Measurements from ENCODE around the gene BLACAT1. TPM values are rescaled to one million over a fixed set of nuclear protein-coding genes. Genes with fewer than 3 reads are reported as not detected.
"Not testable (repeated sequence)": the region's sequence is repeated elsewhere in the genome, so short reads cannot be mapped to it uniquely, and the experiment has no call there.

BLACAT1 gene
- total RNA-seq, 1 donor from 2014 or later: not detected

DNA sequence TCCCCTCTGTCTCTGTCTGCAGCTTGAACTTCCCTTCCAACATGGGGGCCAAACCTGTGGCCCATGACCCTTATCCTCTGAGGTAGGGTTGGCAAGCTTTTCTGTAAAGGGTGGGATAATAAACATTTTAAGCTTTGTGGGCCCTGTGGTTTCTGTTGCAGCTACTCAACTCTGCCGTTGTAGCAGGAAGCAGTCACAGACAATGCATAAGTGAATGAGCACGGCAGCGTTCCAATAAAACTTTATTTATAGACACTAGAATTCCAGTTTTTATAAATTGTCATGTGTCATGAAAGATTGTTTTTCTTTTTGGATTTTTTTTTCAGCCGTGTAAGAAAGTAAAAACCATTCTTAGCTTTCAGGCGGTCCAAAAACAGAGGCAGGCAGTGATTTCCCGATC, 30.4 kb upstream of the BLACAT1 start:
- intact Hi-C loops (cut with DNase I): loop anchor here (10.0 kb wide), 1 partner anchor 131 kb away; the partner anchor contains the start of gene KLHDC8A
- no peak for ATAC-seq (ENCODE audit: poor library complexity)
- no peak for DNase-seq

DNA sequence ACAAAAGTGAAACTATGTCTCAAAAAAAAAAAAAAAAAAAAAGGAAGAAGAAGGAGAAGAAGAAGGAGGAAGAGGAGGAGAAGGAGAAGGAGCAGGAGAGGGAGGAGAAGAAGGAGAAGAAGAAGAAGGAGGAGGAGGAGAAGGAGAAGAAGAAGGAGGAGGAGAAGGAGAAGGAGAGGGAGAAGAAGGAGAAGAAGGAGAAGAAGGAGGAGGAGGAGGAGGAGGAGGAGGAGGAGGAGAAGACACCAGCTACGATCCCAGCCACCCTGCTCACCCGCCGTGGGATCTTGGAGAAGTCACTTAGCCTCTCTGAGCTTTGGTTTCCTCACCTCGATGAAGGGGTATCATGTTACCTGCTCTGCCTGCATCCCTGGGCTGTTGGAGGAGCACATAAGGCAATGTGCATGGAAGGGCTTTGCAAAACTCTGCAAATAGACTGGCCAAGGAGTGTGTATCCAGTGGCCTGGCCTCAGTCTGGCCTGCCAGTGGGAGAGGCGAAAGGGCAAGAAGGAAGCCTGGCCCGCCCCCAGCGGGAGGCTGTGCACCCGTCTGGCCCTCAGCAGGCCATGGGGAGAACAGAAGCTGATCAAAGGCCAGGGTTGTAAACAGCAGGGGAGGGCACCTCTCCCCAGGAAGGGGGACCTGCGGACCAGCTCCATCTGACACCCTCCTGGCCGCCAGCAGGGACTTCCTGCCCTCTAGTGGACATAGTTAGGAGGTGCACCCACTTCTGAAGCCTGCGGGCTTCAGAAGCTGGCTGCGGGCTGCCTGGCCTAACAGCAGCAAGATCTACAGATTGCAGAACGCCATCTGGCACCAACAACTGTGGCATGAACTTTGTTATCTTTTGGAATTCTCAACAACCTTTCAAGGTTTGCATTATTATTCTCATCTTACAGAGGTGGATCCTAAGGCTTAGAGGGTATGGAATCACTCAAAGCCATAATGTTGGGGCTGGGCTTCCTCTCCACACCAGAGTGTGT, 29.4 kb upstream of the BLACAT1 start:
- DNase-seq (peak; percentile 68), ATAC-seq (ENCODE audit: poor library complexity) (peak; percentile 76)

DNA sequence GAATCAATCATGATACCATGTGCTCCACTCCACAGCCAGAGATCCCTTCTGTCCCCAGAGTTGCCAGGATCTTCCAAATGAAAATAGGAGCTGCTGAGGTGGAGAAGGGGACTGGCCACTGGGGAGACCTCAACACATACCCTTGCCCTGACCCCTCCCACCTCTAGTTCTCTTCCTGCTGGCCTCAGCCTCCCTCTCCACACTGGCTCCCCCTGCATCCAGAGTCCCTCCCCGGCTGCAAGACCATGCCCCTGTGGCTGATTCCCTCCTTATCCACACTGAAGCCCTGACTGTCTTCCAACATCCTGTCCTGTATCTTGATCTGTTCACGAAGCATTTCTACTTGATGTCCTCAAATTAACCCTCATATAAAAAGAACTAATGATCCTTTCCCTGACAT, 27.5 kb upstream of the BLACAT1 start:
- DNase-seq: no peak
- no peak for ATAC-seq (ENCODE audit: poor library complexity)
- intact Hi-C loops (cut with DNase I): loop anchor here (10.0 kb wide), 1 partner anchor 129 kb away; the partner anchor contains the start of gene KLHDC8A

More for the DNA sequence above, 29.4 kb upstream of the BLACAT1 start:
- intact Hi-C loops (cut with DNase I): loop anchor here (2.0 to 10.0 kb wide), 2 partner anchors 88 to 130 kb away; partner anchors contain the start of gene KLHDC8A

DNA sequence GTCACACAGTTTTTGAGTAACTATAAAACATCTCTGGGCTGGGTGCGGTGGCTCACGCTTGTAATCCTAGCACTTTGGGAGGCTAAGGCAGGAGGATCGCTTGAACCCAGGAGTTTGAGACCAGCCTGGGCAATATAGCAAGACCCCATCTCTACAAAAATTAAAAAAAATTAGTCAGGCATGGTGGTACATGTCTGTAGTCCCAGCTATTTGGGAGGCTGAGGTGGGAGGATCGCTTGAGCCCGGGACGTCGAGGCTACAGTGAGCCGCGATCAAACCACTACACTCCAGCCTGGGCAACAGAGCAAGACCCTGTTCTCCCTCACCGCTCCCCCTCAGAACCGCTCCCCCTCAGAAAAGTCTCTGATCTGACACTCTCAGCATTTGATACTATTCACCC, 26.7 kb upstream of the BLACAT1 start:
- DNase-seq; ATAC-seq (ENCODE audit: poor library complexity): not testable (repeated sequence)
- intact Hi-C loops (cut with DNase I): loop anchor here (10.0 kb wide), 1 partner anchor 128 kb away; the partner anchor contains the start of gene KLHDC8A

DNA sequence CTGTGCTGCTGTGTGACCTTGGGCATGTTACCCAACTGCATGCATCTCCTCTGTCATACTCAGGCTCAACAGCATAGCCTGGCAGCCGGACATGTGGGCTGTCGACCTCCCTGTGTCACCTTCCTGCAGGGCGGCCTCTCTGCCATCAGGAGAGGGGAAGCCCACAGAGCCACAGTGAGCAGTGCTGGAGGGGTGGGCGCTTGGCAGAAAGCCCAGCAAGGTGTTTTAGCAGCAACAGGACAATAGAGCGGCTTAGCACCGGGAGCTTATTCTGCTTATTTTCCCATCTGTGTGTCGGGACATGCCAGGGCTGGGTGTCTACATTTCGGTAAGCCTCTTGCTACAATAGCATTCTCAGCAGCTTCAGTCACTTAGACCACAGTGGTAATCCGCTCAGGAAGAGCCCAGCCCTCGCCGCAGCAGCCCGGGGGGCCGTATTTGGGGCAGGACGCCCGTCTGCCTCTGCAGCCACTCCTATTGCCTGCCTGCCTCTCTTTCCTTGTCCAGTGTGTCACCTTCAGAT, 25.8 kb upstream of the BLACAT1 start:
- ATAC-seq (ENCODE audit: poor library complexity) (no peak), DNase-seq (no peak)

DNA sequence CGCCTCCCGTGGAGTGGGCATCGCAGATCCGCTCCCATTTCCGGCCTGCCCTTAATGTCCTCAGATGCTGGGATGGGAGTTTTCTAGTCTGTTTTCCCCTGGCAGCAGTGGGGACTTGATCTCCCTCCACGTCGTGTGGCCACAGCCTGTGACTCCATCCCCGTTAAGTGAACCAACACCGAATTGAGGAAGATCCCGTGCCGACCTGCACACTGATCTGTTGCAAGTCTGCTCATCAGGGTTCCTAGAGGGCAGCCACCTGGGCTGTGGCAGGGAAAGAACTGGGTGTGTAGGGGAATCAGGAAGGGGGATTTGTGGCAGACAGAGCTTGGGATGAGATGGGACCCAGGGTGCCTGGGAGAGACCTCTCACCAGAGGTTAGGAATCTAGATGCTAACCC, 25.4 kb upstream of the BLACAT1 start:
- DNase-seq (no peak), ATAC-seq (ENCODE audit: poor library complexity) (no peak)
- intact Hi-C loops (cut with DNase I): loop anchor here (10.0 kb wide), 1 partner anchor 126 kb away; the partner anchor contains the start of gene KLHDC8A

More for the DNA sequence above, 25.8 kb upstream of the BLACAT1 start:
- intact Hi-C loops (cut with DNase I): loop anchor here (10.0 kb wide), 1 partner anchor 127 kb away; the partner anchor contains the start of gene KLHDC8A

DNA sequence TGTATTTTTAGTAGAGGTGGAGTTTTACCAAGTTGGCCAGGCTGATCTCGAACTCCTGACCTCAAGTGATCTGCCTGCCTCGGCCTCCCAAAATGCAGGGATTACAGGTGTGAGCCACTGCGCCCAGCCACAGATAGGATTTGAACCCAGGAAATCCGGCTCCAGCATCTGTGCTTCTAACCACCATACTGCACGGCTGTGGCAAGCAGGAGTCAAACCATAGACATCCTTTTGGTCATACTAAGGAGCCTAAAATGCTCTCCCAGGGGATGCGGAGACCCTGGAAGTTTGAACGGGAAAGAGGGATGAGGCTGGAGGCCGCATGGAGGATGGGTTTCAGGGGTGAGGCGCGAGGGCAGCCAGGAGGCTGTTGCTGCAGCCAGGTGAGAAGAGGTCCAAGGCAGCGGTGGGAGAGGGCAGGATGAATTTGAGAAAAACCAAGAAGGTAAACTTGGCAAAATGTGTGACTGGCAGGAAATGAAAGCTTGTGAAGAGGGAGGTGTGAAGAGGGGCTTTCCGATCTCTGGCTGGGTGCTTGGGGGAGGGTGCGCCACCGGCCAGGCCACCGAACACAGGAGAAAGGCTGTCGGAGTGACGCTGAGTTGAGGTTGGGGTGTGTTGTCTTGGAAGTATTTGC, 24.6 kb upstream of the BLACAT1 start:
- intact Hi-C loops (cut with DNase I): loop anchor here (10.0 kb wide), 1 partner anchor 126 kb away; the partner anchor contains the start of gene KLHDC8A

DNA sequence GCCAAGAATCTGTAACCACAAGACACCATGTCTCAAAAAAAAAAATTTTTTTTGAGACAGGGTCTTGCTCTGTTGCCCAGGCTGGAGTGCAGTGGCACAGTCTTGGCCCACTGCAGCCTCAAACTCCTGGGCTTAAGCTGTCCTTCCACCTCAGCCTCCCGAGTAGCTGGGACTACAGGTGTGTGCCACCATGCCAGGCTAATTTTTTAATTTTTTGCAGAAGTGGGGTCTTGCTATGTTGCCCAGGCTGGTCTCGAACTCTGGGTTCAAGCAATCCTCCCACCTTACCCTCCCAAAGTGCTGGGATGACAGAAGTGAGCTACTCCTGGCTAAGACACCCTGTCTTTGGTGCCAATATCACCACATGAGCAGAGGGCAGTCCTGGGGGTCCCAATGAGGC, 23.1 kb upstream of the BLACAT1 start:
- DNase-seq; intact Hi-C loops (cut with DNase I); ATAC-seq (ENCODE audit: poor library complexity): not testable (repeated sequence)

More for the DNA sequence above, 24.6 kb upstream of the BLACAT1 start:
- ATAC-seq (ENCODE audit: poor library complexity) (no peak), DNase-seq (no peak)

DNA sequence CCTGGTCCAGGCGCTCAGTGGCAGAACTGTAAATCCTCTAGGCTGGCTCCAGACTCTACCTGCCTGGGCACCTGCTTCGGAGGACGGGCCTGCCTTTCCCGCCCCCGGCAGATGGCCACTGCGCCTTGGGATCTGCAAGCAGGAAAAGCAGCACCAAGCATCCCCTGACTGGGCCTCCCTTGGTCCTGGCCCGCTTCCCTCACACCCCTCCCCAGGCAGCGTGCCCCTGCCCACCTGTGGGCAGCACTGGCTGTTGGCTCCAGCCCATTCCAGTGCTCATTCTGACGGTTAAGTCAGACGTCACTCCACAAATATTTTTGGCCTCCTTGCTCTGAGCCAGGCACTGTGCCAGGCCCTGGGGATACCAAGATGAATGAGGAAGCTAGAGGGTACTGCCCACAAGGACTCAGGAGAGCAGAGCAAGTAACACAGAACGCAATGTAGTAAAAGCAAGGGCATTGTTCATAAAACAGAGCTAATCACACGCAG, 22.0 kb upstream of the BLACAT1 start:
- intact Hi-C loops (cut with DNase I): no loop called here
- ATAC-seq (ENCODE audit: poor library complexity) (peak; percentile 82), DNase-seq (peak; percentile 64)

DNA sequence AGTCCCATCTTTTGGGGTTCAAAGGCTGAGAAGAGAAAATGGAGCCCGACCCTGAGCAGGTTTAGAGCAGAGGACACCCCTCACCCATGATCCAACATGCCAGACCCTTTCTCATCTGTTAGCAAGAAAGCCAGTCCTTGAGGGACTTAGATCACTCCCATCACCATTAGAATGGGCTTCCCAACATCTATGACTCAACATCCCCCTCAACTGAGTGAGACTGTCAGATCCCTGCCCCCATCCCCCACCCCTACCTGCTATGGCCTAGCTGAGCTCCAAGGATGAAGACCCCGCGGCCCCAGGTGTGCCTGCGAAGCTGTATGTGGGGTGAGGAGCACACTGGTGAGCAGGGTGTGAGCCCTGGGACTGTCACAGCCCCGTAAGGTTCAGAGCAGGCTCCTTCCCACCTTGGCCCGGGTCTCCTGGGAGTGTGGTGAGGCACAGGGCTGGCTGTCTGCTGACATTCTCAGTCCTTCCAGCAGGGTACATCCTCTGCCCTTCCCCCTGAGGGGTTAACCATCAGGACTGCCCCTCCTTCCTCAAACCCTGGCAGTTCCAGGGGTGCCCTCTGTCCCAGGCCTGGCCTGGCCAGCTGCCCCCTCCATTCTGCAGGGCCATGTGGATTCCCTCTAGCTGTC, 21.4 kb upstream of the BLACAT1 start:
- ATAC-seq (ENCODE audit: poor library complexity): peak; percentile 13
- intact Hi-C loops (cut with DNase I): no loop called here
- no peak for DNase-seq

DNA sequence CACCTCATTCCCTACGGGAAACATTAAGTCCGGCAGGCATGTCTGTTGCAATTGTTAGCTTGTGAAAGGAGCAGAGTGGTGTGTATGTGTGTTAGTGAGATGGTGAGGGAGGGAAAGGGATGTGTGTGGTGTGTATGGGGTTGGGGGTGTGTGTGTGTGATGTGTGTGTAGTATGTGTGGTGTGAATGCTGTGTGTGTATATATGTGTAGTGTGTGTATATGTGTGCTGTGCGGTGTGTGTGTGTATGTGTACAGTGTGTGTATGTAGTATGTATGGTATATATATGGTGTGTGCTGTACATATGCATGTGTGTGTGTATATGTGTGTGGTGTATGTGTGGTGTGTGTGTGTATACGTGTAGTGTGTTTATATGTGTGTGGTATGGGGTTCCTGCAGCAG, 20.8 kb upstream of the BLACAT1 start:
- no peak for DNase-seq
- intact Hi-C loops (cut with DNase I): no loop called here
- ATAC-seq (ENCODE audit: poor library complexity): no peak

DNA sequence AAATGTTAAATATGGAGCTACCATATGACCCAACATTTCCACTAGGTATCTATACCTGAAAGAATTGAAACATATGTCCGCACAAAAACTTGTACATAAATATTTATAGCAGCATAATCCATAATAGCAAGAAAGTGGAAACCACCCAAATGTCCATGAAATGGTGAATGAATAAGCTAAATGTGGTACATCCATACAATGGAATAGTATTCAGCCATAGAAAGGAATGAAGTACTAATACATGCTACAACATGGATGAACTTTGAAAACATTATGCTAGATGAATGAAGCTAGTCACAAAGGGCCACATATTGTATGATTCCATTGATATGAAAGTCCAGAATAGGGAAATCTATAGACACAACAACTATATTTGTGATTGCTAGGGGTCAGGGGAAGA, 20.0 kb upstream of the BLACAT1 start:
- intact Hi-C loops (cut with DNase I): no loop called here
- ATAC-seq (ENCODE audit: poor library complexity) (no peak), DNase-seq (no peak)

DNA sequence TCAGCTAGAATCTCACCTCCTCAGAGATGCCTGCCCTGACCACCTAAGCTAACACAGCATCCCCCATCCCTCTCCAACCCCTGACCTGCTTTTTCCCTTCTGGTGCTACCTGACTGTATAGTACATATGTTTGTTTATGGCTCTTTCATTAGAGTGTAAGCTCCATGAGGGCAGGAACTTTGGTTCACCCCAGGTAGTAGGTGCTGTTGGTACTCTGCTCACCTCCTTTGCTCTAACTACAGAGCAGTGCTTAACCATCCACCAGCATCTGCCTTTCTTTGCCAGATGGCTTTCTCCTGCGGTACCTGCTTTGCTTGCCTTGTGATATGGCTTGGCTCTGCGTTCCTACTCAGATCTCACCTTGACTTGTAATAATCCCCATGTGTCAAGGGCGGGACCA, 18.7 kb upstream of the BLACAT1 start:
- ATAC-seq (ENCODE audit: poor library complexity) (no peak), DNase-seq (no peak)
- intact Hi-C loops (cut with DNase I): no loop called here

DNA sequence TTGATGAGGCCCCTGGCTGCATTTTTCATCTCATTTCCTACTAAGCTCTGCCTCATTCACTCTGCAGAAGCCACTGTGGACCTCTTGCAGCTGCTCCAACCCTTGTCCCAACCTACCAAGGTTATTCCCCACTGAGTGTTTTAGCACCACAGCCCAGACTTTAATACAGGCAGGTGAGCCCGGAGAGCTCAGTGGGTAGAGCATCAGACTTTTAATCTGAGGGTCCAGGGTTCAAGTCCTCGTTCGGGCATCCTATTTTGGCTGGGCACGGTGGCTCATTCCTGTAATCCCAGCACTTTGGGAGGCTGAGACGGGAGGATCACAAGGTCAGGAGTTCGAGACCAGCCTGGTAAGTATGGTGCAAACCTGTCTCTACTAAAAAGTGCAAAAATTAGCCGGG, 18.1 kb upstream of the BLACAT1 start:
- DNase-seq: no peak
- intact Hi-C loops (cut with DNase I): no loop called here
- ATAC-seq (ENCODE audit: poor library complexity): no peak

DNA sequence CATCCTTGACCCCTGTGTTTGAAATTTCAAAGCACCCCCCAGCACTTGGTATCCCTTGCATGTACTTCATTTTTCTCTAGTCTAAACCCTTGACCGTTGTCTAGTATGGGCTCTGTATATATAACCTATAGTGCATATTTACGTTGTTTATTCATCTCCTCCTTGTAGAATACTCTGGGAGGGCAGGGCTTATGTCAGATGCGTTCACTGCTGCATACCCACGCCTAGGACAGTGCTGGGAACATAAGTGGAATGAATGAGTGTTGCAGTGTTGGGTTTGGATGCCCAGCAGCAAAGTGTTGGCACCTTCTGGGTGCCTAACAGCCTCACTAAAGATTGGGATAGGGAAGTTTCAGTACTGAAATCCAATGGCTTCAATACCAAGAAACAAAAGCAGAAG, 17.6 kb upstream of the BLACAT1 start:
- no peak for ATAC-seq (ENCODE audit: poor library complexity)
- intact Hi-C loops (cut with DNase I): no loop called here
- DNase-seq: no peak

DNA sequence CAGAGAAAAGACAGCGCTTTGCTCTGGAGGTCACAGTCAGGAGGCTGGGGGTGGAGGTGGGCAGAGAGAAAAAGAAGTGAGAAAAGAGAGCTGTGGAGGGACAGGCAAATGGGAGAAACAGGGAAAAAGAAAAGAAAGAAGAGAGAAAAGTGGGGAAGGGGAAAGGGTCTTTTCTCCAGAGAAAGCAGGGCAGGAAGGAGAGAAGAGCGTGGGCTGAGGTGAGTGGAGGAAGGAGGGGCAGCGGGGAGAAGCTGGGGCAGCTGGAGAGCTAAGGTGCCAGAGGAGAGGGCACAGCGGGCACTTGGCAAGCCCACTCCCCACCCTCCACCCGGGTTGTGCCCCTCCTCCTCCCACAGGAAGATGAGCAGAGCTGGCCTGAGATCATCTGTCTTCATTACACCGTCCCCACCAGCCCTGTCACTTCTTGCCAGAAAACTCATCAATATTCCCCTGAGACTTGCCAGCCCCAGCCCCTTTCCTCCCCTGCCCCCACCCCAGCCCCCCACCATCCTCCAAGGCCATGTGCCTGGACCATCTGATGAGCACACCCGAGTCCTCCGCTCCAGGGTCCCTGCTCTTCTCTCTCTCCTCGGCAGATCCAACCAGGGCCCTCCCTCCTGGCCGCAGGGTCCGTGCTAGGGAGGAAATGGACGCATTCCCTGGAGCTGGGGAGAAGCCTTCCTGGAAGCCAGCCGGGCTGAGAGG, 17.0 kb upstream of the BLACAT1 start:
- intact Hi-C loops (cut with DNase I): no loop called here
- DNase-seq: no peak
- ATAC-seq (ENCODE audit: poor library complexity): no peak

DNA sequence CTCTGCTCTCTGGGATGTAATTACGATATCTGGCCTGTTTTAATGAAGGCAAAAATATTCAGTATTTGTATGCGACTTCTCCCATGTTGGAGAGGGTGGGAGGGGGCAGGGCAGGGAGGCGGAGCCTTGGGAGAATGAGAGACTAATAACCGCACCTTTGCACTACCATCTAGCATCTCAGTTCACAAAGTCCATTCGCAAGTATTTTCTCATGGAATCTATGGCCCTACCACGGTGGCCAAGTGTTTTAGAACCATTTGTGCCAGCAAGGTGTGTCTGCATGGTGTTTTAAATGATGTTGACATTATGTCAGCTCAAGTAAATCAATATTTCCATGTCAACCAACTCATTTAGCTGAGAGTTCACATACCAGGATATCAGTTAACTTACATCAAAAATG, 14.3 kb upstream of the BLACAT1 start:
- intact Hi-C loops (cut with DNase I): no loop called here
- ATAC-seq (ENCODE audit: poor library complexity) (no peak), DNase-seq (no peak)

Data from Right ventricle myocardium superior (tissue), 1 donor.